ENCODE results near the gene RNF181. TPM values are rescaled to one million over a fixed set of nuclear protein-coding genes. Genes with fewer than 3 reads are reported as not detected.

Gene RNF181
- polyA plus RNA-seq, 2 of the 4 experiments (the other 2 are of a cell fraction): 189 to 287 TPM

- Histone ChIP-seq H3K9me3 (no peaks in the 10 kb centered on the region), H3K4me2 (peak within 1 kb of the TSS; percentile 97), H3K4me1 (peaks cover 13% of the 10 kb centered on the region), H3K27ac (peak within 1 kb of the TSS; percentile 90), H3K4me3 (peak within 1 kb of the TSS; percentile 91)
- ChIA-PET POLR2A (interaction anchor here (0.6 to 2.0 kb wide), 17 partner anchors 8 to 603 kb away, joined by 3 to 21 read pairs (median 3); partner anchors contain the start of genes MAT2A, RNF181, SH2D6 and TMEM150A), CTCF (interaction anchor here (0.5 to 35.5 kb wide), 15 partner anchors 11 to 555 kb away, joined by 3 to 1185 read pairs (median 3); partner anchors contain the start of genes CAPG, SH2D6, TMEM150A and VAMP5)
- FAIRE-seq (no peak), DNase-seq (ENCODE audit: low read depth in 1 of 2, low spot score in 1 of 2) (peak; percentile 89 to 97), ATAC-seq (peak; percentile 96 to 98)
- 5% methylated on average over 44 of the region's 64 CpGs for WGBS (ENCODE audit: missing lambda C conversion rate)
- TF ChIP-seq, protein P1, sequence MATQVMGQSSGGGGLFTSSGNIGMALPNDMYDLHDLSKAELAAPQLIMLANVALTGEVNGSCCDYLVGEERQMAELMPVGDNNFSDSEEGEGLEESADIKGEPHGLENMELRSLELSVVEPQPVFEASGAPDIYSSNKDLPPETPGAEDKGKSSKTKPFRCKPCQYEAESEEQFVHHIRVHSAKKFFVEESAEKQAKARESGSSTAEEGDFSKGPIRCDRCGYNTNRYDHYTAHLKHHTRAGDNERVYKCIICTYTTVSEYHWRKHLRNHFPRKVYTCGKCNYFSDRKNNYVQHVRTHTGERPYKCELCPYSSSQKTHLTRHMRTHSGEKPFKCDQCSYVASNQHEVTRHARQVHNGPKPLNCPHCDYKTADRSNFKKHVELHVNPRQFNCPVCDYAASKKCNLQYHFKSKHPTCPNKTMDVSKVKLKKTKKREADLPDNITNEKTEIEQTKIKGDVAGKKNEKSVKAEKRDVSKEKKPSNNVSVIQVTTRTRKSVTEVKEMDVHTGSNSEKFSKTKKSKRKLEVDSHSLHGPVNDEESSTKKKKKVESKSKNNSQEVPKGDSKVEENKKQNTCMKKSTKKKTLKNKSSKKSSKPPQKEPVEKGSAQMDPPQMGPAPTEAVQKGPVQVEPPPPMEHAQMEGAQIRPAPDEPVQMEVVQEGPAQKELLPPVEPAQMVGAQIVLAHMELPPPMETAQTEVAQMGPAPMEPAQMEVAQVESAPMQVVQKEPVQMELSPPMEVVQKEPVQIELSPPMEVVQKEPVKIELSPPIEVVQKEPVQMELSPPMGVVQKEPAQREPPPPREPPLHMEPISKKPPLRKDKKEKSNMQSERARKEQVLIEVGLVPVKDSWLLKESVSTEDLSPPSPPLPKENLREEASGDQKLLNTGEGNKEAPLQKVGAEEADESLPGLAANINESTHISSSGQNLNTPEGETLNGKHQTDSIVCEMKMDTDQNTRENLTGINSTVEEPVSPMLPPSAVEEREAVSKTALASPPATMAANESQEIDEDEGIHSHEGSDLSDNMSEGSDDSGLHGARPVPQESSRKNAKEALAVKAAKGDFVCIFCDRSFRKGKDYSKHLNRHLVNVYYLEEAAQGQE (IDR thresholded peaks at IDR 0.05): 0 out of 2 replicates have a peak, but pooled peaks have one; percentile 1
- no peak for TF ChIP-seq HEYL (CRISPR knock-in tag; IDR thresholded peaks at IDR 0.05)
- peak; percentile 48 for TF ChIP-seq GATA3 (IDR thresholded peaks at IDR 0.05; ENCODE audit: borderline replicate concordance)
- TF ChIP-seq POLR2A (IDR thresholded peaks at IDR 0.05; ENCODE audit: low read length): peak; percentile 88
- no peak for TF ChIP-seq MAZ (IDR thresholded peaks at IDR 0.05; ENCODE audit: borderline replicate concordance, low read depth, low read length)
- 0 out of 2 replicates have a peak, but pooled peaks have one; percentile 29 for TF ChIP-seq RFX5 (IDR thresholded peaks at IDR 0.05)
- no peak for TF ChIP-seq ATOH8 (CRISPR knock-in tag; IDR thresholded peaks at IDR 0.05; ENCODE audit: low read depth)
- peak; percentile 64 for TF ChIP-seq MAX (IDR thresholded peaks at IDR 0.05)
- peak; percentile 86 to 98; a peak in 4 of 5 replicates for TF ChIP-seq JUN (IDR thresholded peaks at IDR 0.05)
- no peak for TF ChIP-seq TP53 (CRISPR knock-in tag; IDR thresholded peaks at IDR 0.05)
- no peak for TF ChIP-seq FOXS1 (CRISPR knock-in tag; IDR thresholded peaks at IDR 0.05)
- no peak for TF ChIP-seq MAFK (IDR thresholded peaks at IDR 0.05; ENCODE audit: partially characterized antibody)
- no peak for TF ChIP-seq RNF2 (IDR thresholded peaks at IDR 0.05; ENCODE audit: borderline replicate concordance, low read depth)
- no peak for TF ChIP-seq POLR2AphosphoS2 (conservative IDR thresholded peaks at IDR 0.05; ENCODE audit: low read length)
- no peak for TF ChIP-seq ESRRA (IDR thresholded peaks at IDR 0.05; ENCODE audit: borderline replicate concordance, low read length)
- no peak; a peak in 2 of 5 replicates for TF ChIP-seq RAD21 (conservative IDR thresholded peaks at IDR 0.05 in 1 of 2, IDR thresholded peaks at IDR 0.05 in 1 of 2)
- no peak for TF ChIP-seq EP300 (IDR thresholded peaks at IDR 0.05)
- no peak for TF ChIP-seq CBX2 (IDR thresholded peaks at IDR 0.05; ENCODE audit: borderline replicate concordance, low read depth)
- TF ChIP-seq HOXB13 (CRISPR knock-in tag; IDR thresholded peaks at IDR 0.05; ENCODE audit: low read depth): no peak
- no peak for TF ChIP-seq KDM1A (IDR thresholded peaks at IDR 0.05; ENCODE audit: low read depth)
- no peak for TF ChIP-seq CEBPB (IDR thresholded peaks at IDR 0.05)
- TF ChIP-seq HDAC2 (IDR thresholded peaks at IDR 0.05): no peak
- no peak for TF ChIP-seq RCOR1 (IDR thresholded peaks at IDR 0.05; ENCODE audit: low read depth, low read length)
- no peak for TF ChIP-seq ZSCAN20 (CRISPR knock-in tag; IDR thresholded peaks at IDR 0.05)
- TF ChIP-seq, protein P2, sequence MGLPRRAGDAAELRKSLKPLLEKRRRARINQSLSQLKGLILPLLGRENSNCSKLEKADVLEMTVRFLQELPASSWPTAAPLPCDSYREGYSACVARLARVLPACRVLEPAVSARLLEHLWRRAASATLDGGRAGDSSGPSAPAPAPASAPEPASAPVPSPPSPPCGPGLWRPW (IDR thresholded peaks at IDR 0.05): no peak
- TF ChIP-seq NFE2L2 (conservative IDR thresholded peaks at IDR 0.05; ENCODE audit: low read length): no peak
- peak; percentile 53; the same call in 1 of the 2 replicates for TF ChIP-seq KDM5A (IDR thresholded peaks at IDR 0.05)
- TF ChIP-seq, protein P3, sequence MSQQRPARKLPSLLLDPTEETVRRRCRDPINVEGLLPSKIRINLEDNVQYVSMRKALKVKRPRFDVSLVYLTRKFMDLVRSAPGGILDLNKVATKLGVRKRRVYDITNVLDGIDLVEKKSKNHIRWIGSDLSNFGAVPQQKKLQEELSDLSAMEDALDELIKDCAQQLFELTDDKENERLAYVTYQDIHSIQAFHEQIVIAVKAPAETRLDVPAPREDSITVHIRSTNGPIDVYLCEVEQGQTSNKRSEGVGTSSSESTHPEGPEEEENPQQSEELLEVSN (IDR thresholded peaks at IDR 0.05; ENCODE audit: borderline replicate concordance, low read depth): no peak; the same call in 1 of the 2 replicates
- TF ChIP-seq ZFP36 (IDR thresholded peaks at IDR 0.05; ENCODE audit: borderline replicate concordance, partially characterized antibody): no peak
- TF ChIP-seq, protein P4, sequence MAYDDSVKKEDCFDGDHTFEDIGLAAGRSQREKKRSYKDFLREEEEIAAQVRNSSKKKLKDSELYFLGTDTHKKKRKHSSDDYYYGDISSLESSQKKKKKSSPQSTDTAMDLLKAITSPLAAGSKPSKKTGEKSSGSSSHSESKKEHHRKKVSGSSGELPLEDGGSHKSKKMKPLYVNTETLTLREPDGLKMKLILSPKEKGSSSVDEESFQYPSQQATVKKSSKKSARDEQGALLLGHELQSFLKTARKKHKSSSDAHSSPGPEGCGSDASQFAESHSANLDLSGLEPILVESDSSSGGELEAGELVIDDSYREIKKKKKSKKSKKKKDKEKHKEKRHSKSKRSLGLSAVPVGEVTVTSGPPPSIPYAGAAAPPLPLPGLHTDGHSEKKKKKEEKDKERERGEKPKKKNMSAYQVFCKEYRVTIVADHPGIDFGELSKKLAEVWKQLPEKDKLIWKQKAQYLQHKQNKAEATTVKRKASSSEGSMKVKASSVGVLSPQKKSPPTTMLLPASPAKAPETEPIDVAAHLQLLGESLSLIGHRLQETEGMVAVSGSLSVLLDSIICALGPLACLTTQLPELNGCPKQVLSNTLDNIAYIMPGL (CRISPR knock-in tag; IDR thresholded peaks at IDR 0.05; ENCODE audit: borderline replicate concordance): no peak
- no peak for TF ChIP-seq HOXB5 (CRISPR knock-in tag; IDR thresholded peaks at IDR 0.05)
- peak; percentile 33; the same call in 1 of the 2 replicates for TF ChIP-seq MYC (IDR thresholded peaks at IDR 0.05; ENCODE audit: borderline replicate concordance, low read length)
Measured at GRCh38 chr2:85561280-85562212, 34.0 kb upstream of the RNF181 start, which contains the start of gene GGCX. TSS of gene GGCX (minus strand) at chr2:85561493. CDS start at chr2:85561428, 65 bp downstream.
